ENCODE data around the gene ARHGEF3.

DNA sequence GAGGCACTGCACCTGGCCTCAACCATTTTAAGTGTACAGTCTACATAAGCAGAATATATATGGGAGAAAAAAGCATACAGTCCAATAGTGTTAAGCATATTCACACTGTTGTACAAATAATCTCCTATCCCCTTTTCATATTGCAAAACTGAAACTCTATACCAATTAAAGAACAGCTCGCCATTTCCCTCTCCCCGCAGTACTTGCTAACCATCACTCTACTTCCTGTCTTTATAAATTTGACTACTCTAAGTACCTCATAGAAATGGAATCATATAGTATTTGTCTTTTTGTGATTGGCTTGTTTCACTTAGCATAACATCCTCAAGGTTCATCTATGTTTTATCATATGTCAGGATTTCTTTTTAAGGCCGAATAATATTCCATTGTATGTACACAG lies 97.0 kb downstream of the ARHGEF3 start:
- TF ChIP-seq, protein P1, sequence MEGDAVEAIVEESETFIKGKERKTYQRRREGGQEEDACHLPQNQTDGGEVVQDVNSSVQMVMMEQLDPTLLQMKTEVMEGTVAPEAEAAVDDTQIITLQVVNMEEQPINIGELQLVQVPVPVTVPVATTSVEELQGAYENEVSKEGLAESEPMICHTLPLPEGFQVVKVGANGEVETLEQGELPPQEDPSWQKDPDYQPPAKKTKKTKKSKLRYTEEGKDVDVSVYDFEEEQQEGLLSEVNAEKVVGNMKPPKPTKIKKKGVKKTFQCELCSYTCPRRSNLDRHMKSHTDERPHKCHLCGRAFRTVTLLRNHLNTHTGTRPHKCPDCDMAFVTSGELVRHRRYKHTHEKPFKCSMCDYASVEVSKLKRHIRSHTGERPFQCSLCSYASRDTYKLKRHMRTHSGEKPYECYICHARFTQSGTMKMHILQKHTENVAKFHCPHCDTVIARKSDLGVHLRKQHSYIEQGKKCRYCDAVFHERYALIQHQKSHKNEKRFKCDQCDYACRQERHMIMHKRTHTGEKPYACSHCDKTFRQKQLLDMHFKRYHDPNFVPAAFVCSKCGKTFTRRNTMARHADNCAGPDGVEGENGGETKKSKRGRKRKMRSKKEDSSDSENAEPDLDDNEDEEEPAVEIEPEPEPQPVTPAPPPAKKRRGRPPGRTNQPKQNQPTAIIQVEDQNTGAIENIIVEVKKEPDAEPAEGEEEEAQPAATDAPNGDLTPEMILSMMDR (IDR thresholded peaks at IDR 0.05) = no peak
- TF ChIP-seq POLR2A (IDR thresholded peaks at IDR 0.05) = no peak
